Activated T-helper 2 cell treated with anti-CD3 and anti-CD28 coated beads, Interferon-gamma antibody, Interleukin-2, Interleukin-4, amounts not matched to agents 10 μg/mL and 5 μg/mL and 100 μg/mL, durations not matched to agents 14 hours and 24 hours and 36 hours (primary cell): ENCODE results near the gene NCOA1. TPM values are rescaled to one million over a fixed set of nuclear protein-coding genes. Genes with fewer than 3 reads are reported as not detected.

Experiments used
- DNase-seq: peaks from one replicate; pipeline ENCODE4 v3.0.0; 2021; ENCODE audit warnings: low spot score
- H3K27ac Mint-ChIP-seq: one replicate; pipeline ENCODE4 v1.8.0; 2021; ENCODE audit warnings: mixed read lengths
- H3K27me3 Mint-ChIP-seq: one replicate; pipeline ENCODE4 v1.8.0; 2021; ENCODE audit warnings: low read depth, mixed read lengths
- H3K36me3 Mint-ChIP-seq: one replicate; pipeline ENCODE4 v1.8.0; 2021; ENCODE audit warnings: low read depth, mixed read lengths
- H3K4me1 Mint-ChIP-seq: one replicate; pipeline ENCODE4 v1.8.0; 2021; ENCODE audit warnings: low read depth, mixed read lengths
- H3K4me3 Mint-ChIP-seq: one replicate; pipeline ENCODE4 v1.8.0; 2021; ENCODE audit warnings: low read depth, mild to moderate bottlenecking, moderate library complexity, mixed read lengths
- H3K9me3 Mint-ChIP-seq: one replicate; pipeline ENCODE4 v1.8.0; 2021; ENCODE audit warnings: mixed read lengths
- intact Hi-C: fragments of 100-400 bp; cut with micrococcal nuclease; formaldehyde crosslinking; loops from one replicate; pipeline ENCODE4 v1.15.1; 2023
- total RNA-seq: library from RNA; stranded (reverse); gene quantifications from 2 replicates; pipeline ENCODE4 v1.2.3, GENCODE V29; 2022

NCOA1 gene
- total RNA-seq, 1 donor from 2014 or later: 28.3 TPM

DNA sequence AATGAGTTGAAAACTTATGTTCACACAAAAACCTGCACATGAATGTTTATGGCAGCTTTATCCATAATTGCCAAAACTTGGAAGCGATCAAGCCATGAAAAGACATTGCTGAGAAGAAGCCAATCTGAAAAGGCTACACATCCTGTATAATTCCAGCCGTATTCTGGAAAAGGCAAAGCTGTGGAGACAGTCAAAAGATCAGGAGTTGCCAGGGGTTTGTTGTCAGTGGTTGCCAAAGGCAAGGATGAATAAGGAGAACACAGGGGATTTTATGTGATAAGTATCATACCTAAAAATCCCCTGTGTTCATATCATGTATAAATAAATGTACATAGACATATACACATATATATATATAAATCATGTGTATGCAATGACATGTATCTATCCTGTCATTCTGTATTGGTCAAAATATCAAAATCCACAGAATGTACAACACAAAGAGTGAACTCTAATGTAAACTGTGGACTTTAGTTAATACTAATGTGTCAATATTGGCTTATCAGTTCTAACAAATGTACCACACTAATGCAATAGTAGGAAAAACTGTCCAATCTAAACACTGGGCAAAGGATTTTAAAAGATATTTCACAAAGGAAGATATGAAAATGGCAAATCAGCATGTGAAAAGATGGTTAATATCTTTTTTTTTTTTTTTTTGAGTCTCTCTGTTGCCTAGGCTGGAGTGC is 226.4 kb downstream of the NCOA1 start:
- Mint-ChIP-seq H3K9me3 (no peaks in the 10 kb centered on the region), H3K27ac (no peak overlapping the region), H3K4me1 (peaks cover 13% of the 10 kb centered on the region), H3K27me3 (no peaks in the 10 kb centered on the region), H3K36me3 (peaks cover 40% of the 10 kb centered on the region), H3K4me3 (no peak overlapping the region)
- intact Hi-C loops: no loop called here
- no peak for DNase-seq

- DNase-seq: no peak
- H3K4me3 Mint-ChIP-seq: no peak overlapping the region
- intact Hi-C loops: no loop called here
- no peak overlapping the region for H3K27ac Mint-ChIP-seq
- H3K9me3 Mint-ChIP-seq: no peaks in the 10 kb centered on the region
- no peaks in the 10 kb centered on the region for H3K27me3 Mint-ChIP-seq
- peaks cover 20% of the 10 kb centered on the region for H3K36me3 Mint-ChIP-seq
- H3K4me1 Mint-ChIP-seq: peaks cover 9% of the 10 kb centered on the region
Measured at GRCh38 chr2:24720310-24720709, 229.3 kb downstream of the NCOA1 start.

GRCh38 chr2:24721470-24721869 is 230.4 kb downstream of the NCOA1 start:
- intact Hi-C loops: no loop called here
- no peak for DNase-seq
- Mint-ChIP-seq H3K27ac (no peak overlapping the region), H3K27me3 (no peaks in the 10 kb centered on the region), H3K4me3 (no peak overlapping the region), H3K4me1 (peaks cover 9% of the 10 kb centered on the region), H3K36me3 (peaks cover 17% of the 10 kb centered on the region), H3K9me3 (no peaks in the 10 kb centered on the region)

GRCh38 chr2:24722141-24722790 is 231.2 kb downstream of the NCOA1 start:
- Mint-ChIP-seq H3K4me1 (peaks cover 9% of the 10 kb centered on the region), H3K27me3 (no peaks in the 10 kb centered on the region), H3K9me3 (no peaks in the 10 kb centered on the region), H3K36me3 (peaks cover 9% of the 10 kb centered on the region), H3K4me3 (no peak overlapping the region), H3K27ac (no peak overlapping the region)
- no peak for DNase-seq
- intact Hi-C loops: no loop called here

DNA sequence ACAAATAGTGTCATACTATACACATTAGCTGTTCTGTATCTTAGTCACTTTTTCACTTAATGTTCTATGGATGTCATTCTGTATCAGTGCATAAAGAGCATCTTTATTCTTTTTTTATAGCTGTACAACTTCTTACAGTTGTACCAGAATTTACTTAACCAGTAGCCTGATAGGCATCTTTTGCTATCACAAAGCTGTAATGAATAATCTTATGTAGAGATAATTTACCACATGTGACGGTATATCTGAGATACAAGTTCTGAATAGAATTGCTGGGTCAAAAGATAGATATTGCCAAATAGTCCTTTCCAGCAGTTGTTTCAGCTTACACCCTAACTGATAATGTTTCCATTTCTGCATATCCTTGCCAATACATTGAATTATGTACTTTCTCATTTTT is 232.1 kb downstream of the NCOA1 start:
- H3K27me3 Mint-ChIP-seq: no peaks in the 10 kb centered on the region
- no peaks in the 10 kb centered on the region for H3K9me3 Mint-ChIP-seq
- H3K27ac Mint-ChIP-seq: no peak overlapping the region
- peaks cover 5% of the 10 kb centered on the region for H3K36me3 Mint-ChIP-seq
- intact Hi-C loops: no loop called here
- H3K4me3 Mint-ChIP-seq: no peak overlapping the region
- peaks cover 9% of the 10 kb centered on the region for H3K4me1 Mint-ChIP-seq
- DNase-seq: no peak

GRCh38 chr2:24723665-24724064 is 232.6 kb downstream of the NCOA1 start:
- H3K4me1 Mint-ChIP-seq: peaks cover 9% of the 10 kb centered on the region
- H3K27ac Mint-ChIP-seq: no peak overlapping the region
- H3K36me3 Mint-ChIP-seq: peaks cover 7% of the 10 kb centered on the region
- H3K27me3 Mint-ChIP-seq: no peaks in the 10 kb centered on the region
- no peak overlapping the region for H3K4me3 Mint-ChIP-seq
- intact Hi-C loops: no loop called here
- H3K9me3 Mint-ChIP-seq: no peaks in the 10 kb centered on the region
- no peak for DNase-seq

DNA sequence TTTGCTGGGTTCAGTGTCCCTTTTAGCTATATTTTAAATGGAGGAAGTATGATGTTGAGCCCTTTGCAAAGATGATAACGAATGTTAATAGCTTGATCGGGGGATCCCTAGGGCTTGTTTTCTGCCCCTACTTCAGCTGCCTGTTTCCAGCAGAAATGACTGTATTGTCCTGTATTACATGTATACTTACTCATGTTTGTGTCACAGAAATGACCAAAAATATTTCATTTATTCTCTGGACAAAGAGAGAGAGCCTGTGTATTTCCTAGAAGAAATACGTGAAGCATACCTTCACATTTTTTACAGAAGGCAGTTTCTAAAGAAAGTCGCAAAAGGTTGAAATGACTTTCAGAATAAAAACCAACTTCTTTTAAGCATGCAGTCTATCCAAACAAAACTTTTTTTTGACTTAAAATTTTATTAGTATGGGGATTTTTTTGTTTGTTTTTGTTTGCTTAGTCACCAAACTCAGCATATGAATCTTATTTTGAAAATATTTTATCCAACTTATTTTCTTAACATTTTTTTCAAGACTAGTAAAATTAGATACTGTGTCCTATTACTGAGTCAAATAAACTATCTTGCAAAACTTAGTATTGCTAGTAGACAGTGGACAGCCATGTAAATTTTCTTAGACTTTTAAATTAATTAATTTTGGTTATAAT is 233.2 kb downstream of the NCOA1 start:
- intact Hi-C loops: no loop called here
- Mint-ChIP-seq H3K36me3 (peaks cover 9% of the 10 kb centered on the region), H3K4me1 (peaks cover 9% of the 10 kb centered on the region), H3K9me3 (no peaks in the 10 kb centered on the region), H3K27me3 (no peaks in the 10 kb centered on the region), H3K4me3 (no peak overlapping the region), H3K27ac (no peak overlapping the region)
- no peak for DNase-seq

- no peaks in the 10 kb centered on the region for H3K27me3 Mint-ChIP-seq
- H3K36me3 Mint-ChIP-seq: peaks cover 12% of the 10 kb centered on the region
- DNase-seq: no peak
- peaks cover 11% of the 10 kb centered on the region for H3K4me1 Mint-ChIP-seq
- no peaks in the 10 kb centered on the region for H3K9me3 Mint-ChIP-seq
- no peak overlapping the region for H3K27ac Mint-ChIP-seq
- no peak overlapping the region for H3K4me3 Mint-ChIP-seq
- intact Hi-C loops: no loop called here
Measured at GRCh38 chr2:24725956-24726355, 234.9 kb downstream of the NCOA1 start.

DNA sequence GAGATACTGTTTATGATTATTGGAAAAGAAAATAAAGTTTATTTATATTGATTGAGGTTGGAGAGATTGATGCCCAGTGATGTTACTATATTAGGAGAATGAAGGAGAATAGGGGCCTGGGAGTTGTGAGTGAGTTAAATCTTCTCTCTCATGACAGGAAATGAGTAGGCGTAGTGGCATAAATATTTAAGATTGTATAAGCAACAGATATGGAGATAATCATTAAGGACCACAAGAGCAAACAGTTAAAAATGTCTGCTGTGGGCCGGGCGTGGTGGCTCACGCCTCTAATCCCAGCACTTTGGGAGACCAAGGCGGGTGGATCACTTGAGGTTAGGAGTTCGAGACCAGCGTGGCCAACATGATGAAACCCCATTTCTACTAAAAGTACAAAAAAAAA is 239.4 kb downstream of the NCOA1 start:
- Mint-ChIP-seq H3K4me1 (peaks cover 2% of the 10 kb centered on the region), H3K4me3 (no peak overlapping the region), H3K36me3 (peaks cover 10% of the 10 kb centered on the region), H3K27me3 (no peaks in the 10 kb centered on the region), H3K27ac (no peak overlapping the region), H3K9me3 (no peaks in the 10 kb centered on the region)
- no peak for DNase-seq
- intact Hi-C loops: no loop called here

- Mint-ChIP-seq H3K27me3 (no peaks in the 10 kb centered on the region), H3K36me3 (peaks cover 10% of the 10 kb centered on the region), H3K9me3 (no peaks in the 10 kb centered on the region), H3K27ac (no peak overlapping the region), H3K4me3 (no peak overlapping the region), H3K4me1 (peaks cover 2% of the 10 kb centered on the region)
- intact Hi-C loops: no loop called here
- no peak for DNase-seq
Measured at GRCh38 chr2:24731040-24731439, 240.0 kb downstream of the NCOA1 start.

DNA sequence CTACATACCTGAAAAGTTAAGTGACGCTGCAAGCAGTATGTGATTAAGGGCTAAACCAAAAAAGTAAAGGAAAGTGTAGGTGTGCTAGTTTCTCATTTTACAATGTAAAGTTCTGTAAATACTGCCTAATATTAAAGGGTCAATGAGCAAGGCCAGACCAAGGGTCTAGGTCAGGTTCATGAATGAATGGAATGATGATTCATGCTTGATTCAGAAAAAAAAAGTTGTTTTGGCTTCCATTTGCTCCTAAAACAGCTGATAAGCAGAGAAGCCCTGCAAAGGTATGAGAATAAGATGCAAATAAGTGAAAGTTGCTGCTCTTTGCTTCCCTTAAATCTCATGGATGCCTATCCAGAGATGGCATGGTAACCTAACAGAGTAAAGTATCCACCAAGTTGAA is 240.9 kb downstream of the NCOA1 start:
- Mint-ChIP-seq H3K27ac (no peak overlapping the region), H3K9me3 (no peaks in the 10 kb centered on the region), H3K4me3 (no peak overlapping the region), H3K4me1 (peaks cover 2% of the 10 kb centered on the region), H3K27me3 (no peaks in the 10 kb centered on the region), H3K36me3 (peaks cover 10% of the 10 kb centered on the region)
- no peak for DNase-seq
- intact Hi-C loops: no loop called here

DNA sequence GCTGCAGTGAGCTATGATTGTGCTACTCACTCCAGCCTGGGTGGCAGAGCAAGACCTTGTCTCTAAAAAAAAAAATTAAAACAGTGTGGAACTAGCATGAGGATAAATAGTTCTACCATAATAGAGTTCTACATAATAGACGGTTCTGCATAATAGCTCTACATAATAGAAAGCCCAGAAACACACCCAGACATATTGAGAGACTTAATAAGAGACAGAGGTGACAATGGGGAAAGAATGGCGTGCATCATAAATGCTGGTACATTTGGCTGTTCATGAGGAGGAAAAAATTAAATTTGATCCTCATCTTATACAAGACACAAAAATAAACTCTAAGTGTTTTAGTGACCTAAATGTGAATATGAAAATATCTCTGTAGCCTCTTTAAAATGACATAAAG is 243.7 kb downstream of the NCOA1 start:
- H3K9me3 Mint-ChIP-seq: no peaks in the 10 kb centered on the region

GRCh38 chr2:24739354-24740025 is 248.4 kb downstream of the NCOA1 start:
- Mint-ChIP-seq H3K27ac (no peak overlapping the region), H3K9me3 (no peaks in the 10 kb centered on the region), H3K4me3 (no peak overlapping the region), H3K36me3 (peaks cover 16% of the 10 kb centered on the region), H3K27me3 (no peaks in the 10 kb centered on the region), H3K4me1 (peaks cover 10% of the 10 kb centered on the region)
- no peak for DNase-seq
- intact Hi-C loops: no loop called here

More for the DNA sequence above, 243.7 kb downstream of the NCOA1 start:
- intact Hi-C loops: no loop called here
- H3K4me1 Mint-ChIP-seq: peaks cover 2% of the 10 kb centered on the region
- H3K27me3 Mint-ChIP-seq: no peaks in the 10 kb centered on the region
- peaks cover 3% of the 10 kb centered on the region for H3K36me3 Mint-ChIP-seq
- no peak overlapping the region for H3K27ac Mint-ChIP-seq
- H3K4me3 Mint-ChIP-seq: no peak overlapping the region
- DNase-seq: no peak
